ENCODE measurements around the gene MUCL1.

MUCL1 gene

DNA sequence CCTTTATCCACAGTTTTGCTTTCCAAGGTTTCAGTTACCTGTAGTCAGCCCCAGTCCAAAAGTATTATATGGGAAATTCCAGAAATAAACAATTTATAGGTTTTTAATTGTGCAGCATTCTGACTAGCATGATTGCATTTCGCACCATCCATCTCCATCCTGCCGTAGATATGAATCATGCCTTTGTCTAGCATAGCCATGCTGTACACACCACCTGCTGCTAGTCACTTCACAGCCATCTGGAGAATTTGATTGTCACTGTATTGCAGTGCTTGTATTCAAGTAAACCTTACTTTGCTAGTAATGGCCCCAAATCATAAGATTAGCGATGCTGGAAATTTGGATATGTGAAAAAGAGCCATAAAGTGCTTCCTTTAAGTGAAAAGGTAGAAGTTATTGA, 36.0 kb downstream of the MUCL1 start:
- Histone ChIP-seq H3K4me2 (no peak overlapping the region), H3K9ac (no peak overlapping the region), H3K36me3 (no peaks in the 10 kb centered on the region), H3K4me3 (no peak overlapping the region), H3K9me3 (no peaks in the 10 kb centered on the region), H3K4me1 (no peaks in the 10 kb centered on the region), H3K27ac (no peak overlapping the region), H3K27me3 (no peaks in the 10 kb centered on the region), H4K20me1 (no peaks in the 10 kb centered on the region)
- TF ChIP-seq Cebpa-rat (IDR thresholded peaks at IDR 0.05): no peak

DNA sequence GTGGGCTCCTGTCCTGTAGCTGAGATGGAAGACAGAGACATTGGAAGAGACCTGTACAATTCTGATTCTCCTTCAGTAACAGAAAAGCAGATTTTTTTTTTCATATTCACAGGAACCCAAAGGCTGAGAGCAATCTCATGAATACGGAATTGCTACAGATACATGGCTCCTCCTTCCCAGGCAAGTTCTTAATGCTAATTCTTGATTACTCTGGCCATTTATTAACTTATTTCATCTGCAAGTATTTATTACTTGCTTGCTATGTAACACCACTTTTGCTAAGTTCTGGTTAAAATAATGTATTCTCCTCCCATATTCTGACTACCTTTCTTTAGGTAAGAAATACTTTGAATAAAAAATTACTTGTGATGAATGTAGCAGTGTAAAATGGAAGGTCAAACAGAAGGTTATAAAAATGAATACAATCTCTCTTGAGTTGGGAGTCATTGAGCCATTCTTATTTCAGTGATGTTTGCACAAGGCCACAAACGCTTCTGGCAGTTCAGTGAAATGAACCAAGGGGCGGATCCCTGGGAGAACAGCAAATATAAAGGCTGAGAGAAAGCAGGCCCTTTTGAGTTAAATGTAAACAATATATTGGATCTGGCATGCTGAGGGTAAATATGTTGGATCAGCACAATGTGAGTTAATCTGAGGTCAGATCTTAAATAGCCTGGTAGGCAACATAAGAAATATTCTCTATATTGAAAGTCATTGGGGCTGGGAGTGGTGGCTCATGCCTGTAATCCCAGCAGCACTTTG, 37.6 kb downstream of the MUCL1 start:
- no peaks in the 10 kb centered on the region for H3K36me3 ChIP-seq
- no peaks in the 10 kb centered on the region for H4K20me1 ChIP-seq
- H3K27me3 ChIP-seq: no peaks in the 10 kb centered on the region
- no peak overlapping the region for H3K4me3 ChIP-seq
- no peaks in the 10 kb centered on the region for H3K9me3 ChIP-seq
- no peaks in the 10 kb centered on the region for H3K4me1 ChIP-seq
- H3K9ac ChIP-seq: no peak overlapping the region
- no peak overlapping the region for H3K4me2 ChIP-seq
- no peak for TF ChIP-seq Cebpa-rat (IDR thresholded peaks at IDR 0.05)
- H3K27ac ChIP-seq: no peak overlapping the region
